OCI-LY3 (cell line): ENCODE results near the gene STARD4.

ENCODE experiments used
- CTCF ChIP-seq: fragments of 200-600, 300-600 bp; sonication (generic); IDR thresholded peaks from 2 replicates; pipeline ENCODE4 v1.5.1; 2014; ENCODE audit warnings: antibody characterized with exemption, low read length, low read depth
- EZH2phosphoT487 ChIP-seq: fragments of 200-600 bp; shearing (Covaris generic); IDR thresholded peaks from 2 replicates; pipeline ENCODE4 v1.6.1; 2018; ENCODE audit warnings: antibody characterized with exemption, mixed run types, low read depth

GRCh38 chr5:111513131-111513520, 791 bp upstream of the STARD4 start:
- no peak for TF ChIP-seq CTCF
- TF ChIP-seq EZH2phosphoT487: no peak
